Left renal pelvis (tissue), 4 donors: ENCODE data around the gene KCNN4. TPM values are rescaled to one million over a fixed set of nuclear protein-coding genes. Genes with fewer than 3 reads are reported as not detected.
"Not testable (repeated sequence)": the region's sequence is repeated elsewhere in the genome, so short reads cannot be mapped to it uniquely, and the experiment has no call there.

Experiments
- DNase-seq, 4 donors: peaks; one replicate each; pipeline ENCODE4 v3.0.0-alpha.2; 2013; ENCODE audit warnings: low read depth in 4 of 4, low spot score in 3 of 4
- polyA plus RNA-seq, 4 donors: library from polyadenylated mRNA; unstranded; fragments of 120-200 nt; gene quantifications; one replicate each; pipeline ENCODE4 v1.2.1, GENCODE V29; 2013; ENCODE audit not compliant: insufficient read length in 4 of 4

The KCNN4 gene
- polyA plus RNA-seq = 1 to 10 TPM in 3 of 4 donors, under 1 TPM in 1; 0.96 to 3.4 (median 1.5) TPM

- DNase-seq = no peak
Observed at GRCh38 chr19:43780706-43781525, at the start of gene KCNN4. Gene KCNN4, minus strand, starts transcription at chr19:43780973. Its CDS starts 112 bp downstream, at chr19:43780861.

GRCh38 chr19:43826787-43827754 is 46.3 kb upstream of the KCNN4 start, which contains the start of gene ZNF283:
Gene ZNF283, plus strand, starts transcription at chr19:43827321. Its CDS starts 6,184 bp downstream, at chr19:43833505.
- DNase-seq = peak; percentile 74 to 87 (median 80)

- DNase-seq = not testable (repeated sequence)
Observed at GRCh38 chr19:43824572-43824971, 43.8 kb upstream of the KCNN4 start.

- not testable (repeated sequence) for DNase-seq
Observed at GRCh38 chr19:43823856-43824255, 43.1 kb upstream of the KCNN4 start.

GRCh38 chr19:43820884-43821215 is 40.1 kb upstream of the KCNN4 start:
- DNase-seq = no peak

GRCh38 chr19:43820098-43820883 is 39.5 kb upstream of the KCNN4 start:
- no peak for DNase-seq

- DNase-seq = no peak
Observed at GRCh38 chr19:43818500-43818899, 37.7 kb upstream of the KCNN4 start.

GRCh38 chr19:43817454-43817853 is 36.7 kb upstream of the KCNN4 start:
- not testable (repeated sequence) for DNase-seq

- no peak for DNase-seq
Observed at GRCh38 chr19:43814663-43815352, 34.0 kb upstream of the KCNN4 start.

- DNase-seq = no peak
Observed at GRCh38 chr19:43812688-43813087, 31.9 kb upstream of the KCNN4 start.

GRCh38 chr19:43812259-43812658 is 31.5 kb upstream of the KCNN4 start:
- DNase-seq = no peak

- DNase-seq = no peak
Observed at GRCh38 chr19:43811837-43812236, 31.1 kb upstream of the KCNN4 start.

- no peak for DNase-seq
Observed at GRCh38 chr19:43809762-43810696, 29.3 kb upstream of the KCNN4 start.

- DNase-seq = no peak
Observed at GRCh38 chr19:43807651-43808050, 26.9 kb upstream of the KCNN4 start.

GRCh38 chr19:43806848-43807247 is 26.1 kb upstream of the KCNN4 start:
- no peak for DNase-seq

- not testable (repeated sequence) for DNase-seq
Observed at GRCh38 chr19:43806401-43806800, 25.6 kb upstream of the KCNN4 start.

- no peak for DNase-seq
Observed at GRCh38 chr19:43804432-43804831, 23.7 kb upstream of the KCNN4 start.

- DNase-seq = no peak
Observed at GRCh38 chr19:43802216-43802951, 21.6 kb upstream of the KCNN4 start, which contains the start of gene LYPD5. Gene LYPD5, minus strand, starts transcription at chr19:43802447. Its CDS starts 67 bp downstream, at chr19:43802380.
